HG02884 (cell line): ENCODE measurements around the gene KIAA0513.

Experiments used
- ATAC-seq: cut with Tn5 transposase; IDR thresholded peaks from one replicate; pipeline ENCODE4 v1.9.1; 2021; ENCODE audit warnings: mild to moderate bottlenecking, moderate library complexity; ENCODE audit not compliant: unreplicated experiment

KIAA0513 gene

GRCh38 chr16:85003725-85004586 lies 23.6 kb upstream of the KIAA0513 start:
- ATAC-seq = no peak

- no peak for ATAC-seq
Measured at GRCh38 chr16:85004587-85005205, 22.9 kb upstream of the KIAA0513 start.

GRCh38 chr16:85005285-85006069 lies 22.1 kb upstream of the KIAA0513 start:
- ATAC-seq = no peak

GRCh38 chr16:85006639-85007038 lies 21.0 kb upstream of the KIAA0513 start:
- ATAC-seq = no peak

GRCh38 chr16:85007496-85008214 lies 19.9 kb upstream of the KIAA0513 start:
- no peak for ATAC-seq

- no peak for ATAC-seq
Measured at GRCh38 chr16:85008271-85008670, 19.3 kb upstream of the KIAA0513 start.

GRCh38 chr16:85010446-85010930 lies 17.1 kb upstream of the KIAA0513 start:
- no peak for ATAC-seq

GRCh38 chr16:85010931-85011845 lies 16.4 kb upstream of the KIAA0513 start, which contains the start of gene ZDHHC7:
Gene ZDHHC7, minus strand, starts transcription at chr16:85011535. Its CDS starts 20,917 bp downstream, at chr16:84990618.
- ATAC-seq = peak; percentile 86

- no peak for ATAC-seq
Measured at GRCh38 chr16:85011846-85012284, 15.7 kb upstream of the KIAA0513 start.

- ATAC-seq = no peak
Measured at GRCh38 chr16:85014311-85014710, 13.3 kb upstream of the KIAA0513 start.

DNA sequence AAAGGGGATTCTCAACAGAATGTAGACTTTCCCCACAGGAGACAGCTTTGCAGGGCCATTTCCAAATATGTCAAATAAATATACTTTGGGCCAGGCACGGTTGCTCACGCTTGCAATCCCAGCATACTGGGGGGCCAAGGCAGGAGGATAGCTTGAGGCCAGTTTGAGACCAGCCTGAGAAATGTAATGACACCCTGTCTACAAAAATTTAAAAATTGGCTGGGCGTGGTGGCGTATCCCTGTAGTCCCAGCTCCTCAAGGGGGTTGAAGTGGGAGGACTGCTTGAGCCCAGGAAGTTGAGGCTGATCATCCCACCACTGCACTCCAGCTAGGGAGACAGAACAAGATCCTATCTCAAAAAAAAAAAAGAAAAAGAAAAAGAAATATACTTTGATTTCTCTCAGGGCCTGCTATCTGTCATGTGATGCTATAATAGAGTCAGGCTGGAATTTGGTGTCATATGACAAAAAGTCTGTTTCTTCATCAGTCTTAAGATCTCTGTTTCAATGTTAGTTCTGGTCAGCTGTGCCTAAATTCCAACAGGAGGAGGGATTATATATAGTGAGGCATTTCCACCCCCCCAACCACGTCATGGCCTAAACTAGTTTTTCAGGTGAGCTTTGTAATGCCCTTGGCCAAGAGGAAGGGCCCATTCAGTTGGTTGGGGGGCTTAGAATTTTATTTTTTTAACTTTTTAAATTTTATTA lies 12.0 kb upstream of the KIAA0513 start:
- no peak for ATAC-seq

- no peak for ATAC-seq
Measured at GRCh38 chr16:85017151-85017550, 10.4 kb upstream of the KIAA0513 start.

DNA sequence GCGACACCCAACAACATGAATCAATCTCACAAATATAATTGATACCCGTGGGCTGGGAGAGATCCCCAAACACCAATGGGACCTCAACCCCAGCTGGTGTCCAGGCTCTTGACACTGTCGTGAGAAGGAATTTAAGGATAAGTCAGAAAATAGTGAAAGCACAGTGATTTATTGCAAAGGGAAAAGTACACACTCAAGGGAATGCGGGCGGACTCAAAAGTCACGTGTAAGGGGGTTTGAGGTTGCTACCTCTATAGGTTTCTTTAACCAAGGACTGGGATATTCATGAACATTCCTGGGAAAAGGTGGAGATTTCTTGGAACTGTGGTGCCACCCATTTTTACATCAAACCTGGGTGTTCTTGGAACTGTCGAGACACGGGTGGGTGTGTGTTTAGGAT lies 10.0 kb upstream of the KIAA0513 start:
- no peak for ATAC-seq

DNA sequence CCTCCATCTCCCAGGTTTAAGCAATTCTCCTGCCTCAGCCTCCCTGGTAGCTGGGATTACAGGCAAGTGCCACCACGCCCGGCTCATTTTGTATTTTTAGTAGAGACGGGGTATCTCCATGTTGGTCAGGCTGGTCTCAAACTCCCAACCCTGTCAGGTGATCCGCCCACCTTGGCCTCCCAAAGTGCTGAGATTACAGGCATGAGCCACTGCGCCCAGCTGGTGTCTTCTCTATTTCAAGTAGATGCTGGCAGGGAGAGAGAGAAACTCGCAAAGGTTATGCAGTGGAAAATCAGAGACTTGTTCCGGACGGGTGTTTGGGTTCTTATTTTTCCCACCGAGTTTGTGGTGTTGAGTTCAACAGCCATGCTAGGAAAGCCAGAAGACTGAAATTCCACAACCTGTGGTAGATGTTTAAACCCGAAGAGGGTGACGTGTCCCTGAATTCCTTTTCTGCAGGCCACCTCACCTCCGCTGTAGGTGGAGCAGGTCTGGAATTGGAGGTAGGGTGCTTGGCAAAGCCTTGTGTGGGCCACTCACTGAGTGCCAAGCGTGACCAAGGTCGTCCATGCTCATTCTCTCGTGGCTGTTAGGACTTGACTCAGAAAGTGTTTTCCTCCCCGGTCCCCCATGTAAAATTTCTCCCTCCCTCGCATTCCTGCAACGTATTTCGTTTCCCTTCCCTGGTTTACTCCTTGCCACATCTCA lies 8.9 kb upstream of the KIAA0513 start:
- ATAC-seq = no peak

GRCh38 chr16:85019659-85020245 lies 7.8 kb upstream of the KIAA0513 start:
- no peak for ATAC-seq

- ATAC-seq = no peak
Measured at GRCh38 chr16:85025781-85026653, 1.6 kb upstream of the KIAA0513 start.

GRCh38 chr16:85026703-85027102 lies 892 bp upstream of the KIAA0513 start:
- no peak for ATAC-seq
